C1 segment of cervical spinal cord (tissue), 14 donors: Measurements from ENCODE around the gene KDM4B.
"Not testable (repeated sequence)": the region's sequence is repeated elsewhere in the genome, so short reads cannot be mapped to it uniquely, and the experiment has no call there.

Experiments used
- DNase-seq, 14 donors: peaks; one replicate each; lab custom pipeline; 2025; lab: John Stamatoyannopoulos, UW

KDM4B gene

GRCh38 chr19:4967738-4968461, 1.0 kb upstream of the KDM4B start:
- DNase-seq: no peak

GRCh38 chr19:4969292-4969771, 419 bp downstream of the KDM4B start:
- no peak for DNase-seq

- peak in 1 of 14 donors; percentile 20 for DNase-seq
Measured at GRCh38 chr19:4969772-4970531, 1.0 kb downstream of the KDM4B start.

GRCh38 chr19:4970558-4971423, 1.9 kb downstream of the KDM4B start:
- peak in 1 of 14 donors; percentile 38 for DNase-seq

GRCh38 chr19:4971424-4971793, 2.5 kb downstream of the KDM4B start:
- DNase-seq: peak in 1 of 14 donors; percentile 50

- no peak for DNase-seq
Measured at GRCh38 chr19:4971816-4972495, 3.0 kb downstream of the KDM4B start.

GRCh38 chr19:4972509-4973230, 3.8 kb downstream of the KDM4B start:
- DNase-seq: no peak

GRCh38 chr19:4974880-4975469, 6.1 kb downstream of the KDM4B start:
- no peak for DNase-seq

- not testable (repeated sequence) for DNase-seq
Measured at GRCh38 chr19:4975601-4976000, 6.7 kb downstream of the KDM4B start.

GRCh38 chr19:4976401-4977298, 7.7 kb downstream of the KDM4B start:
- DNase-seq: peak in 11 of 14 donors; percentile 23 to 87 (median 47)

- DNase-seq: peak in 4 of 14 donors; percentile 9 to 63 (median 26)
Measured at GRCh38 chr19:4977299-4978174, 8.6 kb downstream of the KDM4B start.

GRCh38 chr19:4979211-4979807, 10.4 kb downstream of the KDM4B start:
- no peak for DNase-seq

- no peak for DNase-seq
Measured at GRCh38 chr19:4980067-4980466, 11.2 kb downstream of the KDM4B start.

GRCh38 chr19:4980838-4981680, 12.1 kb downstream of the KDM4B start:
- DNase-seq: no peak

- DNase-seq: peak in 1 of 14 donors; percentile 69
Measured at GRCh38 chr19:4981681-4981958, 12.7 kb downstream of the KDM4B start.

- peak in 1 of 14 donors; percentile 64 for DNase-seq
Measured at GRCh38 chr19:4983346-4984105, 14.6 kb downstream of the KDM4B start.

GRCh38 chr19:4984106-4984380, 15.1 kb downstream of the KDM4B start:
- DNase-seq: no peak
